GM12878 (cell line): ENCODE results near the gene PNISR. TPM values are rescaled to one million over a fixed set of nuclear protein-coding genes. Genes with fewer than 3 reads are reported as not detected.
A peak's percentile ranks its signal among the peaks of the same experiment; 100 is the strongest.
"Not testable (repeated sequence)": the region's sequence is repeated elsewhere in the genome, so short reads cannot be mapped to it uniquely, and the experiment has no call there.

ENCODE experiments used
- ATAC-seq: fragments of 200-7000 bp; cut with Tn5 transposase; 3 replicates; pipeline ENCODE4 v1.9.1; 2020; ENCODE audit warnings: mild to moderate bottlenecking, moderate library complexity
- BruUV-seq: library from RNA; stranded (reverse); fragments of 400-500 nt; replicated peaks from 2 replicates; lab custom pipeline; 2021; lab: Mats Ljungman, UMichigan
- CTCF ChIA-PET: fragments of 300-600 bp; sonication (Branson Sonifier 250); formaldehyde crosslinking; extraction: SDS; loops from one replicate; lab custom pipeline; 2021; ENCODE audit warnings: inconsistent platforms; lab: Yijun Ruan, JAX
- POLR2A ChIA-PET: fragments of 350-600 bp; formaldehyde crosslinking; extraction: SDS; loops from one replicate; lab custom pipeline; 2021; ENCODE audit warnings: inconsistent platforms; lab: Charles Lee
- RAD21 ChIA-PET: fragments of 300-600 bp; sonication (Branson Sonifier 250); formaldehyde crosslinking; loops from one replicate; lab custom pipeline; 2023; ENCODE audit warnings: antibody characterized with exemption; ENCODE audit not compliant: unreplicated experiment; lab: Charles Lee
- SMC1A ChIA-PET: fragments of 300-600 bp; sonication (Branson Sonifier 250); formaldehyde crosslinking; loops from one replicate; lab custom pipeline; 2023; ENCODE audit not compliant: unreplicated experiment, uncharacterized antibody; lab: Charles Lee
- DNase-seq: peaks from one replicate; pipeline ENCODE4 v3.0.0-alpha.2; 2011; ENCODE audit warnings: low read depth, low spot score
- FAIRE-seq: peaks from 3 replicates; lab custom pipeline; 2011; peaks lifted over from hg19 to GRCh38; lab: Jason Lieb, UNC
- H2AFZ ChIP-seq: 2 replicates; pipeline ENCODE4 v1.6.0; 2011; ENCODE audit warnings: low read depth, low read length, control low read depth; ENCODE audit not compliant: control insufficient read depth
- H3K27ac ChIP-seq: 2 replicates; pipeline ENCODE4 v1.5.1; 2011; ENCODE audit warnings: control low read depth; ENCODE audit not compliant: control insufficient read depth, insufficient read depth
- H3K27me3 ChIP-seq, 2 experiments: replicated peaks in 1 of 2; 2 replicates each; pipeline versions ENCODE4 v1.6.0 to v1.6.1; 2011; ENCODE audit warnings: low read length in 1 of 2; ENCODE audit not compliant: control insufficient read depth in 2 of 2, insufficient read depth in 2 of 2
- H3K36me3 ChIP-seq, 2 experiments: 2 replicates each; pipeline ENCODE4 v1.5.1; 2011; ENCODE audit warnings: low read length in 1 of 2; ENCODE audit not compliant: control insufficient read depth in 2 of 2, insufficient read depth in 2 of 2
- H3K4me1 ChIP-seq: 2 replicates; pipeline ENCODE4 v1.6.1; 2011; ENCODE audit warnings: mild to moderate bottlenecking, low read length, moderate library complexity, mixed read lengths; ENCODE audit not compliant: control insufficient read depth, insufficient read depth
- H3K4me2 ChIP-seq: 2 replicates; pipeline ENCODE4 v1.6.0; 2011; ENCODE audit warnings: control low read depth; ENCODE audit not compliant: control insufficient read depth, insufficient read depth
- H3K4me3 ChIP-seq: fragments of 200-600 bp; sonication (generic); 2 replicates; pipeline ENCODE4 v1.5.1; 2016
- H3K79me2 ChIP-seq: 2 replicates; pipeline ENCODE4 v1.6.0; 2011; ENCODE audit warnings: low read length; ENCODE audit not compliant: control insufficient read depth, insufficient read depth
- H3K9ac ChIP-seq: 2 replicates; pipeline ENCODE4 v1.8.0; 2011; ENCODE audit warnings: low read length, control low read depth, mixed read lengths; ENCODE audit not compliant: control insufficient read depth, insufficient read depth
- H3K9me3 ChIP-seq: replicated peaks from 3 replicates; pipeline ENCODE4 v1.5.1; 2011; ENCODE audit warnings: mild to moderate bottlenecking, low read length; ENCODE audit not compliant: control insufficient read depth, insufficient read depth
- H4K20me1 ChIP-seq: 2 replicates; pipeline ENCODE4 v1.6.0; 2011; ENCODE audit not compliant: control insufficient read depth, insufficient read depth
- MYB ChIP-seq: fragments of 150-350 bp; IDR thresholded peaks from 2 replicates; pipeline ENCODE4 v1.6.1; 2014; ENCODE audit warnings: mild to moderate bottlenecking, low read depth, low read length, borderline replicate concordance
- RAD21 ChIP-seq: IDR thresholded peaks from 2 replicates; pipeline ENCODE4 v1.6.1; 2011; ENCODE audit warnings: mild to moderate bottlenecking, low read depth, low read length, moderate library complexity; ENCODE audit not compliant: insufficient read depth
- RCOR1 ChIP-seq: conservative IDR thresholded peaks from 2 replicates; pipeline ENCODE4 v1.6.1; 2012; ENCODE audit warnings: low read depth, low read length, improper control_type of control experiment
- SMC3 ChIP-seq: IDR thresholded peaks from 2 replicates; pipeline ENCODE4 v1.6.1; 2011; ENCODE audit warnings: low read length, improper control_type of control experiment, borderline replicate concordance
- WGBS: methylation state at CpG from one replicate; pipeline ENCODE4 v1.1.6; 2016; ENCODE audit warnings: low lambda C conversion rate; ENCODE audit not compliant: insufficient replicate concordance, insufficient coverage; ENCODE audit errors: missing lambda C conversion rate; 5-methylcytosine and 5-hydroxymethylcytosine counted together
- in situ Hi-C: fragments of 300-500 bp; cut with MboI; formaldehyde crosslinking; loops from 9 replicates; pipeline ENCODE4 v1.14.3; 2018; ENCODE audit warnings: mixed read lengths
- intact Hi-C: fragments of 100-400 bp; cut with micrococcal nuclease; formaldehyde crosslinking; loops from one replicate; pipeline ENCODE4 v1.14.2; 2022; ENCODE audit not compliant: unreplicated experiment
- polyA plus RNA-seq, 11 experiments: library from polyadenylated mRNA; depleted of rRNA in 4 of 11; unstranded in 6 of 11; stranded (reverse) in 5 of 11; fragments of >200 nt; fragmentation: Nextera tagmentation in 4 of 11; fragmentation: Illumina TruSeq in 1 of 11; extraction: Ambion mirVana in 4 of 11; extraction: Trizol in 1 of 11; gene quantifications; 1 replicate in 1 of 11; 2 replicates in 10 of 11; pipeline versions ENCODE4 v1.2.1 to v1.2.3, GENCODE V29; 2011 to 2016; ENCODE audit warnings: inconsistent platforms in 2 of 11, missing spikeins in 2 of 11, low read depth in 1 of 11
- total RNA-seq, 4 experiments: library from RNA; depleted of rRNA in 3 of 4; stranded (reverse); fragments of >200 nt in 3 of 4; fragmentation: Illumina TruSeq in 1 of 4; extraction: Trizol in 1 of 4; gene quantifications; 2 replicates each; pipeline versions ENCODE4 v1.2.1 to v1.2.3, GENCODE V29; 2013 to 2021
- TF ChIP-seq, protein P1 (sequence below): fragments of 450-650 bp; IDR thresholded peaks from 2 replicates; pipeline ENCODE4 v1.6.1; 2018; ENCODE audit warnings: mild to moderate bottlenecking, low read depth, moderate library complexity; ENCODE audit not compliant: partially characterized antibody
- TF ChIP-seq, protein P2 (sequence below), 3 experiments: IDR thresholded peaks in 2 of 3; conservative IDR thresholded peaks in 1 of 3; 2 replicates each; pipeline ENCODE4 v1.5.1; 2011; ENCODE audit warnings: low read depth in 3 of 3, low read length in 3 of 3, mild to moderate bottlenecking in 3 of 3, control low read depth in 2 of 3, moderate library complexity in 2 of 3, inconsistent platforms in 1 of 3, mixed read lengths in 1 of 3; ENCODE audit not compliant: control insufficient read depth in 2 of 3, insufficient read depth in 1 of 3; ENCODE audit errors: extremely low read depth in 1 of 3

The PNISR gene
- total and polyA plus RNA-seq, 10 of the 15 experiments (the other 5 are each of a cell fraction or from before 2014, with no cell fraction given), result 79.1 to 180 (median 105) TPM

DNA sequence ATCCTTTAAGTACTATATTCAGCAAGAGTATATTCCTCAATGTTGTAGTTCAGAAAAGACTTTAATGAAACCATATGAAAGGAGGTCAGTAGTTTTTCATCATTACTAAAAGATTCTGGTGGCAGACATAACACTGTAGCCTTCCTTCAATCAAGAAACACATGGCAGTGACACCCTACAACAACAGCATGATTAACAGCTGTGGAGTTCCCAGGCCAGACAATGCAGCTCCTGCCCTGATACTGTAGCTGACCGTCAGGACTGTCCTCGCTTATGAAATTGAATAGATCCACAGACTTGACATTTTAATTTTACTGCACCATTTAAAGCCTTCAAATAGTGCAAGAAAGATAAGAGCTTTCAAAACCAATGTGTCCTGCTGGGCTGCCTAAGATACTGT lies 46.5 kb upstream of the PNISR start (continued):
- TF ChIP-seq, protein P1, sequence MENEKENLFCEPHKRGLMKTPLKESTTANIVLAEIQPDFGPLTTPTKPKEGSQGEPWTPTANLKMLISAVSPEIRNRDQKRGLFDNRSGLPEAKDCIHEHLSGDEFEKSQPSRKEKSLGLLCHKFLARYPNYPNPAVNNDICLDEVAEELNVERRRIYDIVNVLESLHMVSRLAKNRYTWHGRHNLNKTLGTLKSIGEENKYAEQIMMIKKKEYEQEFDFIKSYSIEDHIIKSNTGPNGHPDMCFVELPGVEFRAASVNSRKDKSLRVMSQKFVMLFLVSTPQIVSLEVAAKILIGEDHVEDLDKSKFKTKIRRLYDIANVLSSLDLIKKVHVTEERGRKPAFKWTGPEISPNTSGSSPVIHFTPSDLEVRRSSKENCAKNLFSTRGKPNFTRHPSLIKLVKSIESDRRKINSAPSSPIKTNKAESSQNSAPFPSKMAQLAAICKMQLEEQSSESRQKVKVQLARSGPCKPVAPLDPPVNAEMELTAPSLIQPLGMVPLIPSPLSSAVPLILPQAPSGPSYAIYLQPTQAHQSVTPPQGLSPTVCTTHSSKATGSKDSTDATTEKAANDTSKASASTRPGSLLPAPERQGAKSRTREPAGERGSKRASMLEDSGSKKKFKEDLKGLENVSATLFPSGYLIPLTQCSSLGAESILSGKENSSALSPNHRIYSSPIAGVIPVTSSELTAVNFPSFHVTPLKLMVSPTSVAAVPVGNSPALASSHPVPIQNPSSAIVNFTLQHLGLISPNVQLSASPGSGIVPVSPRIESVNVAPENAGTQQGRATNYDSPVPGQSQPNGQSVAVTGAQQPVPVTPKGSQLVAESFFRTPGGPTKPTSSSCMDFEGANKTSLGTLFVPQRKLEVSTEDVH, result no peak
- TF ChIP-seq RCOR1, result no peak

DNA sequence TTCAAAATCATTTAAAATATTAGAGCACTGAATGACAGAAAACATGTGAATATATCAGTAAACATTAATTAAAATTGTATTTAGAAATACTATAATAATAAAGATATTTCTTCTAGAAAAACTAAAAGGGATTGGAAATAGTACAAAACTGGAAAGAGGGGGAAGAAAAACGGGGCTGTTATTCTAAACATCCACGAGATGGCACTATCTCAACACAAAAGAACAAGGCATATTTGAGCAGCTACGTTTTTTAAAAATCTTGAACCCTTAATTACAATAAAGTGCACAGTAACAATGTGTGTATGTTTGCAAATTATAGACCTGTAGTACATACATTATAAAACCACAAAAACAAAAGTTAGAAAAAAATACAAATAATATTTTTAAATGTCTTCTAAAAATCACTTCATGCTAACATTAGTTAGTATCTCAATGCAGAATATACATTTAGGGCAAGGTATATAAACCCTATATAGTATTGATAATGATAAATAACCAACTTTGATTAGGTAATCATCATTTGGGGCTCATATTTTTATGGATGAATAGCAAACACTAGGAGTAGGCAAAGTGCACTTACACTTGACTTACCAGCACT lies 42.5 kb upstream of the PNISR start:
- intact Hi-C loops, result loop anchor here (1.0 to 5.0 kb wide), 2 partner anchors 145 to 279 kb away; no protein-coding TSS in a partner anchor
- 2% methylated on average over 3 of the region's 3 CpGs for WGBS
- DNase-seq (no peak), ATAC-seq (peak; percentile 64), FAIRE-seq (peak; percentile 49)
- H3K9me3 ChIP-seq, result no peaks in the 10 kb centered on the region
- H3K4me1 ChIP-seq, result no peaks in the 10 kb centered on the region
- ChIA-PET SMC1A (interaction anchor here (0.6 to 4.8 kb wide), 11 partner anchors 17 to 398 kb away, joined by 3 to 56 read pairs (median 4); no protein-coding TSS in a partner anchor), CTCF (interaction anchor here (0.6 to 2.6 kb wide), 18 partner anchors 14 to 632 kb away, joined by 3 to 56 read pairs (median 4); no protein-coding TSS in a partner anchor), RAD21 (interaction anchor here (0.6 to 4.3 kb wide), 16 partner anchors 15 to 400 kb away, joined by 3 to 35 read pairs (median 3); partner anchors contain the start of gene CCNC), POLR2A (no interaction called here)
- in situ Hi-C loops, result no loop called here
- H3K9ac ChIP-seq, result no peak overlapping the region
- H4K20me1 ChIP-seq, result no peaks in the 10 kb centered on the region
- no TSS peak for BruUV-seq
- no peak overlapping the region for H3K4me2 ChIP-seq
- H3K36me3 ChIP-seq, result no peaks in the 10 kb centered on the region; a peak in 1 of 4 replicates
- no peak overlapping the region for H3K27ac ChIP-seq
- peak; percentile 86; the same call in 1 of the 2 replicates for TF ChIP-seq SMC3
- peak; percentile 92 for TF ChIP-seq RAD21
- TF ChIP-seq, protein P2, sequence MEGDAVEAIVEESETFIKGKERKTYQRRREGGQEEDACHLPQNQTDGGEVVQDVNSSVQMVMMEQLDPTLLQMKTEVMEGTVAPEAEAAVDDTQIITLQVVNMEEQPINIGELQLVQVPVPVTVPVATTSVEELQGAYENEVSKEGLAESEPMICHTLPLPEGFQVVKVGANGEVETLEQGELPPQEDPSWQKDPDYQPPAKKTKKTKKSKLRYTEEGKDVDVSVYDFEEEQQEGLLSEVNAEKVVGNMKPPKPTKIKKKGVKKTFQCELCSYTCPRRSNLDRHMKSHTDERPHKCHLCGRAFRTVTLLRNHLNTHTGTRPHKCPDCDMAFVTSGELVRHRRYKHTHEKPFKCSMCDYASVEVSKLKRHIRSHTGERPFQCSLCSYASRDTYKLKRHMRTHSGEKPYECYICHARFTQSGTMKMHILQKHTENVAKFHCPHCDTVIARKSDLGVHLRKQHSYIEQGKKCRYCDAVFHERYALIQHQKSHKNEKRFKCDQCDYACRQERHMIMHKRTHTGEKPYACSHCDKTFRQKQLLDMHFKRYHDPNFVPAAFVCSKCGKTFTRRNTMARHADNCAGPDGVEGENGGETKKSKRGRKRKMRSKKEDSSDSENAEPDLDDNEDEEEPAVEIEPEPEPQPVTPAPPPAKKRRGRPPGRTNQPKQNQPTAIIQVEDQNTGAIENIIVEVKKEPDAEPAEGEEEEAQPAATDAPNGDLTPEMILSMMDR (IDR thresholded peaks at IDR 0.05 in 2 of 3, conservative IDR thresholded peaks at IDR 0.05 in 1 of 3; ENCODE audit: control insufficient read depth in 2 of 3, extremely low read depth in 1 of 3, insufficient read depth in 1 of 3, low read depth in 3 of 3, low read length in 3 of 3), result peak; percentile 51 to 71 (median 56)
- TF ChIP-seq MYB, result no peak
- no peak overlapping the region for H3K4me3 ChIP-seq
- H2AFZ ChIP-seq, result no peak overlapping the region
- no peaks in the 10 kb centered on the region for H3K27me3 ChIP-seq
- no peaks in the 10 kb centered on the region for H3K79me2 ChIP-seq

DNA sequence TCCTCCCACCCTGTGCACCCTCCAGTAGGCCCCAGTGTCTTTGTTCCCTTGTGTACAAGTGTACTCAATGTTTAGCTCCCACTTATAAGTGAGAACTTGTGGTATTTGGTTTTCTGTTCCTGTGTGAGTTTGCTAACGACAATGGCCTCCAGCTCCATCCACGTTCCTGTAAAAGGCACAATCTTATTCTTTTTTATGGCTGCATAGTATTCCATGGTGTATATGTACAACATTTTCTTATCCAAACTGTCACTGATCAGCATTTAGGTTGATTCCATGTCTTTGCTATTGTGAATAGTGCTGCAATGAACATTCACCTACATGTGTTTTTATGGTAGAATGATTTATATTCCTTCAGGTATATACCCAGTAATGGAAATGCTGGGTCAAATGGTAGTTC lies 34.0 kb upstream of the PNISR start:
- FAIRE-seq, DNase-seq, H3K4me1 ChIP-seq, H2AFZ ChIP-seq, H3K4me2 ChIP-seq, H4K20me1 ChIP-seq, H3K9ac ChIP-seq, H3K9me3 ChIP-seq, BruUV-seq, POLR2A ChIA-PET, ATAC-seq, intact Hi-C loops, H3K36me3 ChIP-seq, H3K27me3 ChIP-seq, H3K79me2 ChIP-seq, H3K4me3 ChIP-seq, in situ Hi-C loops, RAD21 ChIA-PET, H3K27ac ChIP-seq: not testable (repeated sequence)
- CTCF ChIA-PET, result interaction anchor here (0.7 to 2.1 kb wide), 4 partner anchors 10 to 287 kb away, joined by 3 to 6 read pairs (median 4); no protein-coding TSS in a partner anchor
- SMC1A ChIA-PET, result interaction anchor here (0.7 to 1.5 kb wide), 2 partner anchors 127 to 288 kb away, joined by 3 to 5 read pairs; no protein-coding TSS in a partner anchor
- 98% methylated on average over 2 of the region's 2 CpGs for WGBS
